Stimulated activated CD4-positive, alpha-beta T cell treated with anti-CD3 and anti-CD28 coated beads, Interleukin-4, amount 100 ng/mL, for 48 hours (primary cell): ENCODE measurements around the gene TOMM20L.

Experiments used
- DNase-seq, 2 donors: peaks; one replicate each; pipeline ENCODE4 v3.0.0-alpha.2; 2020; ENCODE audit warnings: low read depth in 2 of 2

The TOMM20L gene

GRCh38 chr14:58427281-58428117 is 31.8 kb downstream of the TOMM20L start, which contains the start of the genes KIAA0586 and TIMM9:
Gene KIAA0586, plus strand, starts transcription at chr14:58427719. Its CDS starts 546 bp downstream, at chr14:58428265.
Gene TIMM9, minus strand, starts transcription at chr14:58427531. Its CDS starts 15,586 bp downstream, at chr14:58411945.
- peak; percentile 88 to 95 for DNase-seq

DNA sequence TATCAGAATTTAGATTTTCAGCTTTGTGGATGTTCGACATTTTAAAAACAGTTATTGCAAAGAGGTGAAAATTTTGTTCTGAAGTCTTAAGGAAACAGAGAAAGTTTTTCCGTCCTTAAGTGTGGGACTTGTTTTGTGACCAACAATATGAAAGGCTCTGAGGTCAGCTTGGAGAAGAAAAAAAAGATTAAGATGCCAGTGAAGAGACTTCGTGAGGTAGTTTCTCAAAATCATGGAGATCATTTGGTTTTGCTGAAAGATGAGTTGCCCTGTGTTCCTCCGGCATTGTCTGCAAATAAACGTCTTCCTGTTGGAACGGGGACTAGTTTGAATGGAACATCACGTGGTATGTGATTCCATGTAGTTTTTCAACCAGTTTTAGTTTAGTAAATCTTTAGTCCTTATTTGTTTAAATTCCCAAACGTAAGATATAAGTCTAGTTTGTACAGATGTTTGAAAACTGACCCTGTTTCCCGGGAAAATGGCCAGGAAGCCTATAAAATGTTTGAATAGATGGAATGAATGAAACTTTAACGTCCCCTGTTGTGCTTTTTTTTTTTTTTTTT is 32.5 kb downstream of the TOMM20L start:
- DNase-seq = no peak

DNA sequence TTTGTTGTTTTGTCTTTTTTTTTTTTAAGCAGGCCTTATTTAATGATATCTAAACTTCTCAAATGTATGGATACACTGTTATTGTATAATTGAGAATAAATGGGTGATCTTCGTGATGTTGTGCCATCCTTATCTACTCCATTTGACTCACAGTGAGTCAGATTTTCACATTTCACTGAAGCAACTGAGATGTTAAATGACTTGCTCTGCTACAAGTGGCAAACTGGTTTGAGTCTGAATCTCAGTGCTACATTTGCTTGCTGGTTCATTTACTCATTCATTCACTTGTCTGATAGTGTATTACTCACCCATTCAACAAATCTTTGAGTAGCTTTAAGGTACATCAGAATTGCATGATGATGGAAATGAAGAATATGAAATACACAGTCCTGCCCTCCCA is 34.4 kb downstream of the TOMM20L start:
- no peak for DNase-seq

GRCh38 chr14:58439476-58439875 is 43.7 kb downstream of the TOMM20L start:
- no peak for DNase-seq

DNA sequence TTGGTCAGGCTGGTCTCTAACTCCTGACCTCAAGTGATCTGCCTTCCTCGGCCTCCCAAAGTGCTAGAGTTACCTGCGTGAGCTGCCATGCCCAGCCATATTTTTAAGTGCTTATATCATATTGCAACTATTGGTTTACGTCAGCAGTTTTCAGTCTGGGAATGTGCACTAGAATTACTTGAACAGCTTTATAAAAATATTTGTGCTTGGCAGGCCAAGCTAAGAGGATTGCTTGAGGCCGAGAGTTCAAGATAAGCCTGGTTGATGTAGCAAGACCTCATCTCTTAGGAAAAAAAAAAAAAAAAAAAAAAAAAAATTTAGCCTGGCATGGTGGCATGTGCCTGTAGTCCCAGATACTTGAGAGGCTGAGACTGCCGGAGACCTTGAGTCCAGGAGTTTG is 48.9 kb downstream of the TOMM20L start:
- no peak for DNase-seq

- DNase-seq = no peak
These were observed 60.0 kb downstream of the TOMM20L start for GRCh38 chr14:58455593-58456265.
